HepG2 (cell line): Measurements from ENCODE around the gene TAF8. TPM values are rescaled to one million over a fixed set of nuclear protein-coding genes. Genes with fewer than 3 reads are reported as not detected.

Experiments
- ARHGAP35 ChIP-seq: sonication (generic); formaldehyde crosslinking; IDR thresholded peaks from 2 replicates; pipeline ENCODE4 v1.9.0; 2022; ENCODE audit warnings: mild to moderate bottlenecking, inconsistent platforms, moderate library complexity, missing genetic modification reagents, borderline replicate concordance
- CEBPZ ChIP-seq: IDR thresholded peaks from 2 replicates; pipeline ENCODE4 v1.6.1; 2012; ENCODE audit warnings: low read length, improper control_type of control experiment
- HOXA7 ChIP-seq: sonication (generic); formaldehyde crosslinking; IDR thresholded peaks from 2 replicates; pipeline ENCODE4 v1.8.1; 2022; ENCODE audit warnings: mild to moderate bottlenecking, missing genetic modification reagents, moderate library complexity
- MAFF ChIP-seq: IDR thresholded peaks from 2 replicates; pipeline ENCODE4 v1.6.1; 2011; ENCODE audit warnings: low read depth, low read length, improper control_type of control experiment
- MAFK ChIP-seq, 2 experiments: IDR thresholded peaks in 1 of 2; conservative IDR thresholded peaks in 1 of 2; 2 replicates each; pipeline ENCODE4 v1.6.1; 2011; ENCODE audit warnings: improper control_type of control experiment in 2 of 2, low read length in 2 of 2
- NFE2 ChIP-seq: sonication (generic); formaldehyde crosslinking; IDR thresholded peaks from 2 replicates; pipeline ENCODE4 v1.4.0; 2020; ENCODE audit warnings: missing genetic modification reagents
- NFE2L2 ChIP-seq: fragments of 150-350 bp; IDR thresholded peaks from 2 replicates; pipeline ENCODE4 v1.6.1; 2014; ENCODE audit warnings: low read length
- SUZ12 ChIP-seq: fragments of 150-350 bp; IDR thresholded peaks from 2 replicates; pipeline ENCODE4 v1.6.1; 2014; ENCODE audit warnings: low read depth, low read length
- TFDP2 ChIP-seq: sonication (generic); formaldehyde crosslinking; IDR thresholded peaks from 2 replicates; pipeline ENCODE4 v1.4.0; 2020; ENCODE audit warnings: missing genetic modification reagents
- ZNF232 ChIP-seq: sonication (generic); formaldehyde crosslinking; IDR thresholded peaks from 2 replicates; pipeline ENCODE4 v1.4.0; 2020; ENCODE audit warnings: missing genetic modification reagents, borderline replicate concordance
- ZNF446 ChIP-seq: sonication (generic); formaldehyde crosslinking; IDR thresholded peaks from 2 replicates; pipeline ENCODE4 v1.5.0; 2020; ENCODE audit warnings: mild to moderate bottlenecking, missing genetic modification reagents
- ZNF513 ChIP-seq: sonication (generic); formaldehyde crosslinking; conservative IDR thresholded peaks from 2 replicates; pipeline ENCODE4 v1.5.0; 2020; ENCODE audit warnings: missing genetic modification reagents
- ZNF749 ChIP-seq: sonication (generic); formaldehyde crosslinking; IDR thresholded peaks from 2 replicates; pipeline ENCODE4 v1.8.0; 2022; ENCODE audit warnings: mild to moderate bottlenecking, missing genetic modification reagents, moderate library complexity, borderline replicate concordance
- polyA plus RNA-seq, 8 experiments: library from polyadenylated mRNA; depleted of rRNA in 3 of 8; stranded (reverse) in 7 of 8; unstranded in 1 of 8; fragments of >200 nt; fragmentation: Illumina TruSeq in 4 of 8; extraction: Trizol in 4 of 8; gene quantifications; 2 replicates each; pipeline versions ENCODE4 v1.2.1 to v1.2.3, GENCODE V29; 2011 to 2016; ENCODE audit warnings: low read depth in 4 of 8, missing spikeins in 1 of 8, mixed read lengths in 1 of 8; ENCODE audit not compliant: insufficient read depth in 1 of 8
- total RNA-seq, 5 experiments: library from RNA; depleted of rRNA; stranded (reverse); fragments of >200 nt; fragmentation: Illumina TruSeq; extraction: Trizol; gene quantifications; 2 replicates each; pipeline ENCODE4 v1.2.3, GENCODE V29; 2016; ENCODE audit warnings: low read depth in 1 of 5
- TF ChIP-seq, protein P1 (sequence below): sonication (generic); formaldehyde crosslinking; IDR thresholded peaks from 2 replicates; pipeline ENCODE4 v1.8.0; 2022; ENCODE audit warnings: mild to moderate bottlenecking, missing genetic modification reagents; ENCODE audit not compliant: insufficient replicate concordance
- TF ChIP-seq, protein P2 (sequence below): sonication (generic); formaldehyde crosslinking; IDR thresholded peaks from 2 replicates; pipeline ENCODE4 v1.5.1; 2020; ENCODE audit warnings: mild to moderate bottlenecking, missing genetic modification reagents, moderate library complexity

TAF8 gene
- total and polyA plus RNA-seq, 2 of the 13 experiments (the other 11 are each of a cell fraction or from before 2014, with no cell fraction given): 25.2 to 25.8 TPM

- no peak for TF ChIP-seq ARHGAP35 (CRISPR knock-in tag)
- TF ChIP-seq MAFF: peak; percentile 61
- peak; percentile 53 to 59 for TF ChIP-seq MAFK (conservative IDR thresholded peaks at IDR 0.05 in 1 of 2, IDR thresholded peaks at IDR 0.05 in 1 of 2; ENCODE audit: low read length in 2 of 2)
- no peak for TF ChIP-seq ZNF749 (CRISPR knock-in tag)
- no peak for TF ChIP-seq HOXA7 (CRISPR knock-in tag)
- TF ChIP-seq ZNF513 (CRISPR knock-in tag): no peak
- TF ChIP-seq, protein P1, sequence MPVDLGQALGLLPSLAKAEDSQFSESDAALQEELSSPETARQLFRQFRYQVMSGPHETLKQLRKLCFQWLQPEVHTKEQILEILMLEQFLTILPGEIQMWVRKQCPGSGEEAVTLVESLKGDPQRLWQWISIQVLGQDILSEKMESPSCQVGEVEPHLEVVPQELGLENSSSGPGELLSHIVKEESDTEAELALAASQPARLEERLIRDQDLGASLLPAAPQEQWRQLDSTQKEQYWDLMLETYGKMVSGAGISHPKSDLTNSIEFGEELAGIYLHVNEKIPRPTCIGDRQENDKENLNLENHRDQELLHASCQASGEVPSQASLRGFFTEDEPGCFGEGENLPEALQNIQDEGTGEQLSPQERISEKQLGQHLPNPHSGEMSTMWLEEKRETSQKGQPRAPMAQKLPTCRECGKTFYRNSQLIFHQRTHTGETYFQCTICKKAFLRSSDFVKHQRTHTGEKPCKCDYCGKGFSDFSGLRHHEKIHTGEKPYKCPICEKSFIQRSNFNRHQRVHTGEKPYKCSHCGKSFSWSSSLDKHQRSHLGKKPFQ (CRISPR knock-in tag): no peak
- TF ChIP-seq SUZ12: no peak
- TF ChIP-seq ZNF232 (CRISPR knock-in tag): no peak
- TF ChIP-seq, protein P2, sequence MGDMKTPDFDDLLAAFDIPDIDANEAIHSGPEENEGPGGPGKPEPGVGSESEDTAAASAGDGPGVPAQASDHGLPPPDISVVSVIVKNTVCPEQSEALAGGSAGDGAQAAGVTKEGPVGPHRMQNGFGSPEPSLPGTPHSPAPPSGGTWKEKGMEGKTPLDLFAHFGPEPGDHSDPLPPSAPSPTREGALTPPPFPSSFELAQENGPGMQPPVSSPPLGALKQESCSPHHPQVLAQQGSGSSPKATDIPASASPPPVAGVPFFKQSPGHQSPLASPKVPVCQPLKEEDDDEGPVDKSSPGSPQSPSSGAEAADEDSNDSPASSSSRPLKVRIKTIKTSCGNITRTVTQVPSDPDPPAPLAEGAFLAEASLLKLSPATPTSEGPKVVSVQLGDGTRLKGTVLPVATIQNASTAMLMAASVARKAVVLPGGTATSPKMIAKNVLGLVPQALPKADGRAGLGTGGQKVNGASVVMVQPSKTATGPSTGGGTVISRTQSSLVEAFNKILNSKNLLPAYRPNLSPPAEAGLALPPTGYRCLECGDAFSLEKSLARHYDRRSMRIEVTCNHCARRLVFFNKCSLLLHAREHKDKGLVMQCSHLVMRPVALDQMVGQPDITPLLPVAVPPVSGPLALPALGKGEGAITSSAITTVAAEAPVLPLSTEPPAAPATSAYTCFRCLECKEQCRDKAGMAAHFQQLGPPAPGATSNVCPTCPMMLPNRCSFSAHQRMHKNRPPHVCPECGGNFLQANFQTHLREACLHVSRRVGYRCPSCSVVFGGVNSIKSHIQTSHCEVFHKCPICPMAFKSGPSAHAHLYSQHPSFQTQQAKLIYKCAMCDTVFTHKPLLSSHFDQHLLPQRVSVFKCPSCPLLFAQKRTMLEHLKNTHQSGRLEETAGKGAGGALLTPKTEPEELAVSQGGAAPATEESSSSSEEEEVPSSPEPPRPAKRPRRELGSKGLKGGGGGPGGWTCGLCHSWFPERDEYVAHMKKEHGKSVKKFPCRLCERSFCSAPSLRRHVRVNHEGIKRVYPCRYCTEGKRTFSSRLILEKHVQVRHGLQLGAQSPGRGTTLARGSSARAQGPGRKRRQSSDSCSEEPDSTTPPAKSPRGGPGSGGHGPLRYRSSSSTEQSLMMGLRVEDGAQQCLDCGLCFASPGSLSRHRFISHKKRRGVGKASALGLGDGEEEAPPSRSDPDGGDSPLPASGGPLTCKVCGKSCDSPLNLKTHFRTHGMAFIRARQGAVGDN (CRISPR knock-in tag): no peak
- TF ChIP-seq NFE2: peak; percentile 68; the same call in 1 of the 2 replicates
- TF ChIP-seq TFDP2 (CRISPR knock-in tag): no peak
- no peak for TF ChIP-seq CEBPZ
- TF ChIP-seq NFE2L2: peak; percentile 76
- no peak for TF ChIP-seq ZNF446 (CRISPR knock-in tag)
These were observed 21.9 kb upstream of the TAF8 start (continued) for GRCh38 chr6:42028234-42029061.
